ENCODE measurements around the gene UTP25.
A peak's percentile ranks its signal among the peaks of the same experiment; 100 is the strongest.

The UTP25 gene

DNA sequence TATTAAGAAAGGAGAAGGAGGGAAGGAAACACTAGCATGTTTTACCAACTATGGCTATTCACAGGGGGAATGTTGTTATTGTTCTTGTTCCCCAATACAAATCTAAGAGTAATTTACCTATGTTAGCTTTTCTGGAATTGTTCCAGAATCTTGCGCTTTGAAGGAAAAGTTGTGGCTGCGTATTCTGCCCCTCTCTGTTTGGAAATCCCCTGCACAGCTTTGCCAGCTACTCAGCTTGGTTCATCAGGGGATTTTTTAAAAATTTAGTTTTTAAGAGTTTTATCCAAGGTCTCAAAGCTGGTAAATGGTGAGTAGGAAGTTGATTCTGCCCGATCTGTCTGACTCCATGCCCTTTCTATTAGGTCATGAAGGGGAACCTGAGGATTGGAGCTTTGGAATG is 12.3 kb upstream of the UTP25 start:
- Histone ChIP-seq H3K4ac (ENCODE audit: low read depth in 1 of 2, low read length in 2 of 2) (no peak overlapping the region), H2BK15ac (ENCODE audit: low read depth, poor library complexity, severe bottlenecking) (no peak overlapping the region), H2AK5ac (ENCODE audit: low read length, severe bottlenecking) (no peak overlapping the region), H3K23ac (ENCODE audit: low read length in 2 of 2) (no peak overlapping the region), H2AFZ (ENCODE audit: low read depth, low read length) (no peak overlapping the region), H3K4me3 (ENCODE audit: insufficient read depth in 1 of 2, low read depth in 1 of 2, low read length in 2 of 2) (no peak overlapping the region), H2BK12ac (ENCODE audit: low read length in 2 of 2) (no peak overlapping the region), H3K4me1 (ENCODE audit: control insufficient read depth, insufficient read depth, low read depth, low read length) (no peaks in the 10 kb centered on the region), H3K9ac (ENCODE audit: low read length) (no peak overlapping the region), H2BK120ac (ENCODE audit: low read depth, low read length) (no peak overlapping the region), H3K79me1 (replicated peaks; ENCODE audit: low read length, poor library complexity, severe bottlenecking) (no peaks in the 10 kb centered on the region), H3K14ac (ENCODE audit: low read length in 2 of 2) (no peak overlapping the region), H3K4me2 (ENCODE audit: low read length, poor library complexity, severe bottlenecking) (no peak overlapping the region), H2BK5ac (ENCODE audit: low read depth, low read length, poor library complexity, severe bottlenecking) (no peak overlapping the region), H4K91ac (ENCODE audit: low read length) (no peak overlapping the region), H3K9me3 (ENCODE audit: control insufficient read depth, low read length) (no peaks in the 10 kb centered on the region), H4K8ac (ENCODE audit: low read length) (no peak overlapping the region), H3K36me3 (ENCODE audit: control insufficient read depth in 1 of 2, insufficient read depth in 2 of 2, low read depth in 1 of 2, low read length in 2 of 2) (no peaks in the 10 kb centered on the region), H3K27ac (ENCODE audit: low read length, poor library complexity, severe bottlenecking) (no peak overlapping the region), H3K18ac (ENCODE audit: low read depth in 1 of 2, low read length in 2 of 2) (no peak overlapping the region), H3K27me3 (ENCODE audit: control insufficient read depth in 1 of 2, insufficient read depth in 1 of 2, low read length in 2 of 2) (peaks cover 0 to 4% of the 10 kb centered on the region in 2 experiments)
- DNase-seq = no peak
- WGBS = 91% methylated on average over 3 of the region's 3 CpGs

DNA sequence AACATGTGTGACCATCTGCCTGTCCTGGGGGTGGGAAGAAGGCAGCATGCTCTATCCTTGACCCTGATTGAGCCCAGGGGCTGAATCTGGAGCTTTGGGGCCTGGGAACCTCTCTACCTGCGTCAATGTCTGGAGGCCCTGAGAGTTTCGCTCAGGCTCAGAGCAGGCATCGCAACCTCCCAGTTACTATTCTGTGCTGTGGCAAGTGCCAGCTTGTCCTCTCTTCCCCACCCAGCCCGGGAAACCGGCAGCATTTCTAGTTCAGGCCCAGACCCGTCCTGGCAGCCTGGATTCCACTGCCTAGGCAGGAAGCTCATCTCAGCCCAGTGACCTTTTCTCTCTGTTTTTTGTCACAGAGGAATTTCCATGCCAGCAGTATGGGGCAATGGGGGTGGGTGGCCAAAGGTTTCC is 11.8 kb upstream of the UTP25 start:
- no peak for DNase-seq
- H3K36me3 ChIP-seq (ENCODE audit: control insufficient read depth in 1 of 2, insufficient read depth in 2 of 2, low read depth in 1 of 2, low read length in 2 of 2) = no peaks in the 10 kb centered on the region
- H2BK120ac ChIP-seq (ENCODE audit: low read depth, low read length) = no peak overlapping the region
- no peak overlapping the region for H3K4ac ChIP-seq (ENCODE audit: low read depth in 1 of 2, low read length in 2 of 2)
- H2BK5ac ChIP-seq (ENCODE audit: low read depth, low read length, poor library complexity, severe bottlenecking) = no peak overlapping the region
- 77% methylated on average over 6 of the region's 6 CpGs for WGBS
- peak overlapping the region in 1 of 2 experiments; percentile 43 for H3K18ac ChIP-seq (ENCODE audit: low read depth in 1 of 2, low read length in 2 of 2)
- peaks cover 0 to 4% of the 10 kb centered on the region in 2 experiments for H3K27me3 ChIP-seq (ENCODE audit: control insufficient read depth in 1 of 2, insufficient read depth in 1 of 2, low read length in 2 of 2)
- no peak overlapping the region for H4K91ac ChIP-seq (ENCODE audit: low read length)
- H3K23ac ChIP-seq (ENCODE audit: low read length in 2 of 2) = no peak overlapping the region
- no peak overlapping the region for H3K4me2 ChIP-seq (ENCODE audit: low read length, poor library complexity, severe bottlenecking)
- no peak overlapping the region for H4K8ac ChIP-seq (ENCODE audit: low read length)
- no peak overlapping the region for H2BK12ac ChIP-seq (ENCODE audit: low read length in 2 of 2)
- no peaks in the 10 kb centered on the region for H3K9me3 ChIP-seq (ENCODE audit: control insufficient read depth, low read length)
- no peak overlapping the region for H2AFZ ChIP-seq (ENCODE audit: low read depth, low read length)
- no peak overlapping the region for H3K14ac ChIP-seq (ENCODE audit: low read length in 2 of 2)
- H3K79me1 ChIP-seq (replicated peaks; ENCODE audit: low read length, poor library complexity, severe bottlenecking) = no peaks in the 10 kb centered on the region
- H2AK5ac ChIP-seq (ENCODE audit: low read length, severe bottlenecking) = no peak overlapping the region
- H3K4me1 ChIP-seq (ENCODE audit: control insufficient read depth, insufficient read depth, low read depth, low read length) = no peaks in the 10 kb centered on the region
- H2BK15ac ChIP-seq (ENCODE audit: low read depth, poor library complexity, severe bottlenecking) = no peak overlapping the region
- H3K4me3 ChIP-seq (ENCODE audit: insufficient read depth in 1 of 2, low read depth in 1 of 2, low read length in 2 of 2) = no peak overlapping the region
- no peak overlapping the region for H3K9ac ChIP-seq (ENCODE audit: low read length)
- no peak overlapping the region for H3K27ac ChIP-seq (ENCODE audit: low read length, poor library complexity, severe bottlenecking)

DNA sequence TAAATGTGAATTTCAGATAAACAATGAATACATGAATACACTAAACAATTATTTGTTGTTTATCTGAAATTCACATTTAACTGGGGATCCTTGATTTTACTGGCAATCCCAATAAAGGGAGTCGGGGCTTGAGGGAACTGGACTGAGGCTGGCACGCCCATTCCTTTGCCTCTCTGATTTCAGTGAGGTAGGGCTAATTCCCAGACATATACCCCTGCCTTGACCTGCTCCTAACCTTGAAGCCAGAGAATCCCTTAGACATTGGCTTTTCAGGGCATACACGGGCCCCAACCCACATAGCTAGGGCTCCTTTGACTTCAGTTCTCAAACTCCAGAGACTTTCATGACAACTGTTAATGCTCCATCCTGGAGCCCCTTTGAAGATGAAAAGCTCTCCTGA is 10.8 kb upstream of the UTP25 start:
- Histone ChIP-seq H3K79me1 (replicated peaks; ENCODE audit: low read length, poor library complexity, severe bottlenecking) (no peaks in the 10 kb centered on the region), H2BK5ac (ENCODE audit: low read depth, low read length, poor library complexity, severe bottlenecking) (no peak overlapping the region), H3K4me1 (ENCODE audit: control insufficient read depth, insufficient read depth, low read depth, low read length) (no peaks in the 10 kb centered on the region), H3K27me3 (ENCODE audit: control insufficient read depth in 1 of 2, insufficient read depth in 1 of 2, low read length in 2 of 2) (peaks cover 0 to 4% of the 10 kb centered on the region in 2 experiments), H2BK12ac (ENCODE audit: low read length in 2 of 2) (no peak overlapping the region), H3K4me2 (ENCODE audit: low read length, poor library complexity, severe bottlenecking) (no peak overlapping the region), H3K36me3 (ENCODE audit: control insufficient read depth in 1 of 2, insufficient read depth in 2 of 2, low read depth in 1 of 2, low read length in 2 of 2) (no peaks in the 10 kb centered on the region), H2BK15ac (ENCODE audit: low read depth, poor library complexity, severe bottlenecking) (no peak overlapping the region), H2AK5ac (ENCODE audit: low read length, severe bottlenecking) (no peak overlapping the region), H3K4ac (ENCODE audit: low read depth in 1 of 2, low read length in 2 of 2) (no peak overlapping the region), H2BK120ac (ENCODE audit: low read depth, low read length) (no peak overlapping the region), H3K14ac (ENCODE audit: low read length in 2 of 2) (no peak overlapping the region), H3K4me3 (ENCODE audit: insufficient read depth in 1 of 2, low read depth in 1 of 2, low read length in 2 of 2) (no peak overlapping the region), H3K18ac (ENCODE audit: low read depth in 1 of 2, low read length in 2 of 2) (no peak overlapping the region), H4K91ac (ENCODE audit: low read length) (no peak overlapping the region), H3K9ac (ENCODE audit: low read length) (no peak overlapping the region), H2AFZ (ENCODE audit: low read depth, low read length) (no peak overlapping the region), H3K9me3 (ENCODE audit: control insufficient read depth, low read length) (no peaks in the 10 kb centered on the region), H4K8ac (ENCODE audit: low read length) (no peak overlapping the region), H3K27ac (ENCODE audit: low read length, poor library complexity, severe bottlenecking) (no peak overlapping the region), H3K23ac (ENCODE audit: low read length in 2 of 2) (no peak overlapping the region)
- WGBS = 69% methylated on average over 3 of the region's 3 CpGs
- DNase-seq = no peak

DNA sequence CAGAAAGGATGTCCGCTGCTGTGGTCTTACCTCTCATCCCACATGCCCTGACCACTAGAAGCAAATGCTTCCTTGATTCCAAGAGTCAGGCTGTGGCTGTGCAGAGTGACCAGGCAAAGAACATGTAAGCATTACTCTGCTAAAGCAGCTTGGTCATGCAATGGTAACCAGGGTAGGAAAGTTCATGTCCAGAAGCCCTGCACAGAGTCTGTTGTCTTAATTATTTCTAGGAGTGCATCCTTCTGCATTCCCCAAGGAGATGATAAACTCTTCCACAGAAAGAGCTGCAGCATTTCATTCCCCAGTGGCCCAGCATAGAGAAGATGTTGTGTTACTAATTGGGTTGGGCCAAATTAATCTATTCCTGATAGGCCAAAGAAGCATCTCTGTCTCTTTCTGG is 10.1 kb upstream of the UTP25 start:
- no peak overlapping the region for H2BK5ac ChIP-seq (ENCODE audit: low read depth, low read length, poor library complexity, severe bottlenecking)
- peaks cover 2% of the 10 kb centered on the region for H3K4me1 ChIP-seq (ENCODE audit: control insufficient read depth, insufficient read depth, low read depth, low read length)
- peaks cover 0 to 4% of the 10 kb centered on the region in 2 experiments for H3K27me3 ChIP-seq (ENCODE audit: control insufficient read depth in 1 of 2, insufficient read depth in 1 of 2, low read length in 2 of 2)
- no peak overlapping the region for H3K9ac ChIP-seq (ENCODE audit: low read length)
- no peak overlapping the region for H2BK120ac ChIP-seq (ENCODE audit: low read depth, low read length)
- DNase-seq = no peak
- H2BK12ac ChIP-seq (ENCODE audit: low read length in 2 of 2) = no peak overlapping the region
- no peak overlapping the region for H2AK5ac ChIP-seq (ENCODE audit: low read length, severe bottlenecking)
- H2BK15ac ChIP-seq (ENCODE audit: low read depth, poor library complexity, severe bottlenecking) = no peak overlapping the region
- no peak overlapping the region for H4K91ac ChIP-seq (ENCODE audit: low read length)
- H3K23ac ChIP-seq (ENCODE audit: low read length in 2 of 2) = no peak overlapping the region
- no peaks in the 10 kb centered on the region for H3K36me3 ChIP-seq (ENCODE audit: control insufficient read depth in 1 of 2, insufficient read depth in 2 of 2, low read depth in 1 of 2, low read length in 2 of 2)
- no peak overlapping the region for H3K14ac ChIP-seq (ENCODE audit: low read length in 2 of 2)
- H3K18ac ChIP-seq (ENCODE audit: low read depth in 1 of 2, low read length in 2 of 2) = no peak overlapping the region
- H4K8ac ChIP-seq (ENCODE audit: low read length) = no peak overlapping the region
- H3K4me2 ChIP-seq (ENCODE audit: low read length, poor library complexity, severe bottlenecking) = no peak overlapping the region
- H3K4ac ChIP-seq (ENCODE audit: low read depth in 1 of 2, low read length in 2 of 2) = no peak overlapping the region
- H3K4me3 ChIP-seq (ENCODE audit: insufficient read depth in 1 of 2, low read depth in 1 of 2, low read length in 2 of 2) = no peak overlapping the region
- no peak overlapping the region for H3K27ac ChIP-seq (ENCODE audit: low read length, poor library complexity, severe bottlenecking)
- WGBS = 100% methylated on average over 1 of the region's 1 CpG
- no peak overlapping the region for H2AFZ ChIP-seq (ENCODE audit: low read depth, low read length)
- H3K9me3 ChIP-seq (ENCODE audit: control insufficient read depth, low read length) = no peaks in the 10 kb centered on the region
- H3K79me1 ChIP-seq (replicated peaks; ENCODE audit: low read length, poor library complexity, severe bottlenecking) = no peaks in the 10 kb centered on the region
